ENCODE results near the gene BRSK1. TPM values are rescaled to one million over a fixed set of nuclear protein-coding genes. Genes with fewer than 3 reads are reported as not detected.

BRSK1 gene
- total RNA-seq, 2 experiments from 2014 or later, result 2.6 to 2.7 TPM

- ChIA-PET POLR2A (interaction anchor here (2.5 kb wide), 1 partner anchor 26 kb away, joined by 9 read pairs; the partner anchor contains the start of gene PPP6R1), CTCF (no interaction called here)
- intact Hi-C loops (cut with DNase I, micrococcal nuclease), result loop anchor here in 1 of 2 experiments (5.0 kb wide), 1 partner anchor 313 kb away; the partner anchor contains the start of gene FIZ1
- ATAC-seq (ENCODE audit: poor library complexity) (no peak), DNase-seq (no peak)
- H3K9me3 ChIP-seq (ENCODE audit: control insufficient read depth in 1 of 2, insufficient read depth in 1 of 2, low read length in 2 of 2), result no peaks in the 10 kb centered on the region
- Mint-ChIP-seq H3K9me3 (no peaks in the 10 kb centered on the region), H3K27ac (no peak overlapping the region), H3K27me3 (no peaks in the 10 kb centered on the region), H3K4me1 (ENCODE audit: low read depth) (peaks cover 30% of the 10 kb centered on the region), H3K4me3 (no peak overlapping the region), H3K36me3 (ENCODE audit: low read depth) (peaks cover 8% of the 10 kb centered on the region)
- H3K27me3 ChIP-seq (ENCODE audit: control insufficient read depth in 1 of 2, insufficient read depth in 2 of 2, low read length in 2 of 2), result no peaks in the 10 kb centered on the region
- no peak overlapping the region for H3K4me3 ChIP-seq (ENCODE audit: low read length)
- H3K4me1 ChIP-seq (ENCODE audit: insufficient read depth, low read length), result peaks cover 19% of the 10 kb centered on the region
- TF ChIP-seq, protein P1, sequence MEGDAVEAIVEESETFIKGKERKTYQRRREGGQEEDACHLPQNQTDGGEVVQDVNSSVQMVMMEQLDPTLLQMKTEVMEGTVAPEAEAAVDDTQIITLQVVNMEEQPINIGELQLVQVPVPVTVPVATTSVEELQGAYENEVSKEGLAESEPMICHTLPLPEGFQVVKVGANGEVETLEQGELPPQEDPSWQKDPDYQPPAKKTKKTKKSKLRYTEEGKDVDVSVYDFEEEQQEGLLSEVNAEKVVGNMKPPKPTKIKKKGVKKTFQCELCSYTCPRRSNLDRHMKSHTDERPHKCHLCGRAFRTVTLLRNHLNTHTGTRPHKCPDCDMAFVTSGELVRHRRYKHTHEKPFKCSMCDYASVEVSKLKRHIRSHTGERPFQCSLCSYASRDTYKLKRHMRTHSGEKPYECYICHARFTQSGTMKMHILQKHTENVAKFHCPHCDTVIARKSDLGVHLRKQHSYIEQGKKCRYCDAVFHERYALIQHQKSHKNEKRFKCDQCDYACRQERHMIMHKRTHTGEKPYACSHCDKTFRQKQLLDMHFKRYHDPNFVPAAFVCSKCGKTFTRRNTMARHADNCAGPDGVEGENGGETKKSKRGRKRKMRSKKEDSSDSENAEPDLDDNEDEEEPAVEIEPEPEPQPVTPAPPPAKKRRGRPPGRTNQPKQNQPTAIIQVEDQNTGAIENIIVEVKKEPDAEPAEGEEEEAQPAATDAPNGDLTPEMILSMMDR (IDR thresholded peaks at IDR 0.05), result no peak
- no peaks in the 10 kb centered on the region for H3K36me3 ChIP-seq (ENCODE audit: insufficient read depth, low read length)
- no peak overlapping the region for H3K27ac ChIP-seq (ENCODE audit: low read depth in 1 of 2, low read length in 2 of 2)
Measured at GRCh38 chr19:55284405-55285058, 735 bp downstream of the BRSK1 start.

DNA sequence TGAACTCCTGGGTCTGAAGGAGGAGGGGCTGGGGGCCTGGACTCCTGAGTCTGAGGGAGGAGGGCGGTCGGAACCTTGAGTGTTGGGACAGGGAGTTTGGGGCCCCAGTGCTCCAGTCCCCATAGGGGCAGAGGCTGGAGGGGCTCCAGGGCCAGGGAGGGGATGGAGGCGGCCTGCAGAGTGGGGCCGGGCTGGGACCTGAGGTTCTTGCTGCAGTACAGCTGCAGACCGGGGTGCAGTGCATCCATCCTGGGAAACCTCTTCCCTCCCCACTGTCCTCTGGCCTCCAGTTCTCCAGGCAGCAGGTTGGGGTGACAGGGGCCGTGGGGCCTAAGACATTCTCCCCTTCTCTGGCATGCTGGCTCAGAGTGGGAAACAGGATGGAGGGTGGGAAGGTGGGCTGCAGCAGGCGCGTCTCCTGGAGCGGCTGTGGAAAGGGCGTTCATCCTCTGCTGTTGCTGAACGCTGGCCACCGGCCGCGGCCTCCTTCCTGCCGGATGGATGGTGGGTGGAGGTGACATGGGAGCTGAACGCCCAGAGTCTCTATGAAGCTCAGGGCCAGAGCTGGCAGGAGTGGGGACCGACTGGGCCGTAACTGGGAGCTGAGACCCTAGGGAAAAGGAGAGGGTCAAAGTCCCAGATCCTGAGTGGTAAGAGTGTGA is 1.6 kb downstream of the BRSK1 start:
- Histone ChIP-seq H3K9me3 (ENCODE audit: control insufficient read depth in 1 of 2, insufficient read depth in 1 of 2, low read length in 2 of 2) (no peaks in the 10 kb centered on the region), H3K4me1 (ENCODE audit: insufficient read depth, low read length) (peaks cover 12% of the 10 kb centered on the region), H3K27ac (ENCODE audit: low read depth in 1 of 2, low read length in 2 of 2) (no peak overlapping the region), H3K27me3 (ENCODE audit: control insufficient read depth in 1 of 2, insufficient read depth in 2 of 2, low read length in 2 of 2) (no peaks in the 10 kb centered on the region), H3K4me3 (ENCODE audit: low read length) (no peak overlapping the region), H3K36me3 (ENCODE audit: insufficient read depth, low read length) (no peaks in the 10 kb centered on the region)
- H3K36me3 Mint-ChIP-seq (ENCODE audit: low read depth), result no peaks in the 10 kb centered on the region
- H3K27me3 Mint-ChIP-seq, result no peaks in the 10 kb centered on the region
- ATAC-seq (ENCODE audit: poor library complexity) (no peak), DNase-seq (no peak)
- ChIA-PET POLR2A (no interaction called here), CTCF (no interaction called here)
- TF ChIP-seq, protein P1 (IDR thresholded peaks at IDR 0.05), result no peak
- H3K4me1 Mint-ChIP-seq (ENCODE audit: low read depth), result peaks cover 22% of the 10 kb centered on the region
- no peak overlapping the region for H3K27ac Mint-ChIP-seq
- H3K9me3 Mint-ChIP-seq, result no peaks in the 10 kb centered on the region
- intact Hi-C loops (cut with DNase I, micrococcal nuclease), result no loop called here
- no peak overlapping the region for H3K4me3 Mint-ChIP-seq

DNA sequence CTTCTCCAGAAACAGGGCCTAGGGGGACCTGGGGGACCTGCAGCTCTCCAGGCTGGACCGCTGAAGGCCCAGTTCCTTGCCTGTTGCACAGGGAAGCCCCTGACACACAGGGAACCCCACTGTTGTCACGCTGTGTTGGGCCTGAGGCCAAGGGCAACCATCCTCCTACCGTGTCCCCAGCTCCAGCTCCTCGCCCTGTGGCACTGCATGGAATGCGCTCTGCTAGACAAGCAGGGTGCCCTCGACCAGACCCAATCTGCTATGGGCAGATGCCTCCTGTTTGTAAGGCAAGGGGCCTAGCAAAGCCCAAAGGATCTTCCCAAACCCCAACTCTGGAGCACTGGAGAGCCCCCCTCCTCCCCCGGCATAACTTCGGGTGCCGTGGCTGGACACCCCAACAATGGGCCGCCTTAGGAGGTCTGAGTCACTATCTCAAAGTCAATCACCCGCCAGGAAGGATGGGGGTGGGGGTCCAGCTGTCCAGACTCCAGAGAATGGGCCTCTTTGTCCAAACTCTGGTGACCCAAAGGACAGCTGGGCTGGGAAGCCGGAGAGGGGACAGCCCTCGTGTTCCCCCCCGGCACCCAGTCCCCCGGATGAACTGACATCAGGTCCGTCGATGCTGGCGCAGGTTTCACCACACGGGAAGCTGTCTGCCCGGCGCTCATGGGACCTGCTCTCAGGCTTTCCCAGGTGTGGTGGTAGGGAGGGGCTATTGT is 3.7 kb downstream of the BRSK1 start:
- ChIA-PET CTCF (interaction anchor here (0.7 kb wide), 1 partner anchor 502 kb away, joined by 3 read pairs; no protein-coding TSS in a partner anchor), POLR2A (interaction anchor here (0.6 kb wide), 1 partner anchor 176 kb away, joined by 3 read pairs; no protein-coding TSS in a partner anchor)
- H3K27ac ChIP-seq (ENCODE audit: low read depth in 1 of 2, low read length in 2 of 2), result no peak overlapping the region
- H3K4me1 ChIP-seq (ENCODE audit: insufficient read depth, low read length), result peaks cover 14% of the 10 kb centered on the region
- Mint-ChIP-seq H3K9me3 (no peaks in the 10 kb centered on the region), H3K4me3 (no peak overlapping the region), H3K27ac (no peak overlapping the region), H3K27me3 (no peaks in the 10 kb centered on the region), H3K4me1 (ENCODE audit: low read depth) (peaks cover 16% of the 10 kb centered on the region), H3K36me3 (ENCODE audit: low read depth) (no peaks in the 10 kb centered on the region)
- TF ChIP-seq, protein P1 (IDR thresholded peaks at IDR 0.05), result no peak
- DNase-seq (no peak), ATAC-seq (ENCODE audit: poor library complexity) (no peak)
- no peaks in the 10 kb centered on the region for H3K9me3 ChIP-seq (ENCODE audit: control insufficient read depth in 1 of 2, insufficient read depth in 1 of 2, low read length in 2 of 2)
- H3K27me3 ChIP-seq (ENCODE audit: control insufficient read depth in 1 of 2, insufficient read depth in 2 of 2, low read length in 2 of 2), result no peaks in the 10 kb centered on the region
- H3K4me3 ChIP-seq (ENCODE audit: low read length), result no peak overlapping the region
- intact Hi-C loops (cut with DNase I, micrococcal nuclease), result no loop called here
- H3K36me3 ChIP-seq (ENCODE audit: insufficient read depth, low read length), result no peaks in the 10 kb centered on the region
